GM21529 (cell line): Measurements from ENCODE around the gene TMEM170A.
"Not testable (repeated sequence)": the region's sequence is repeated elsewhere in the genome, so short reads cannot be mapped to it uniquely, and the experiment has no call there.

ENCODE experiments used
- ATAC-seq: cut with Tn5 transposase; IDR thresholded peaks from one replicate; pipeline ENCODE4 v1.9.1; 2021; ENCODE audit not compliant: unreplicated experiment

TMEM170A gene

DNA sequence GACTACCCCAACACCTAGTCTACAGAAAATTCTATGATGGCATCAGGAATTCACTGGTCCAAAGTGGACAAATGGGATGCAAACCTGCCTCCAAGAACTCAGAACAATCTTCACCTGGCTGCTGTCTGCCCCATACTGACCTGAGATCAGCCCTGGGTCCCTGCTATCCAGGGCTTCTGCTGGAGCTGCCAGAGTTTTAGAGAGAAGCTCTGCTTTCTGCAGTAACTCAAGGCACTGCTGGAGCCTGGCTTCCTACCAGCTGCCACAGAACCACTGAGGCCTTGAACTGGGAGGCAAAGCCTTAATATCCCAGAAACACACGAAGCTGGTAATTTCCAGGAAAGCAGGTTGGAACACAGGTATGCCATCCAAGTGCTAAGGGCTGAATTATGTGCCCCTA, 7.5 kb downstream of the TMEM170A start:
- ATAC-seq: no peak

- ATAC-seq: not testable (repeated sequence)
Observed at GRCh38 chr16:75456486-75456885, 8.0 kb downstream of the TMEM170A start.

DNA sequence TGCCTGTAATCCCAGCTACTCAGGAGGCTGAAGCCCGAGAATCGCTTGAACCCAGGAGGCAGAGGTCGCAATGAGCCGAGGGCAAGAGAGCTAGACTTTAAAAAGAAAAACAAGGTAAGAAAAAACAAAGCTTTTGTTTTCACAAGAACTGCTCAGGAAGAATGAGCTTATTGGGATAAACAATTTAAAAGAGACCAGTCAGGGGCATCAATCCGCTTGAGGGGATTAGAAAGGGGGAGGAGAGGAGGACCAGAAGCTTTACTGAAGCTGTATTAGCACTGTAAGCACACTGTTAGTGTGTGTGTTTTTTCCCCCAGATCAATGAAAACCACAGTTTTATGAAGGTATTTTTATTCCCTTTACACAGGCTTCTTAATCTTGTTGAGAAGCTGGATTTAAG, 8.8 kb downstream of the TMEM170A start:
- no peak for ATAC-seq

DNA sequence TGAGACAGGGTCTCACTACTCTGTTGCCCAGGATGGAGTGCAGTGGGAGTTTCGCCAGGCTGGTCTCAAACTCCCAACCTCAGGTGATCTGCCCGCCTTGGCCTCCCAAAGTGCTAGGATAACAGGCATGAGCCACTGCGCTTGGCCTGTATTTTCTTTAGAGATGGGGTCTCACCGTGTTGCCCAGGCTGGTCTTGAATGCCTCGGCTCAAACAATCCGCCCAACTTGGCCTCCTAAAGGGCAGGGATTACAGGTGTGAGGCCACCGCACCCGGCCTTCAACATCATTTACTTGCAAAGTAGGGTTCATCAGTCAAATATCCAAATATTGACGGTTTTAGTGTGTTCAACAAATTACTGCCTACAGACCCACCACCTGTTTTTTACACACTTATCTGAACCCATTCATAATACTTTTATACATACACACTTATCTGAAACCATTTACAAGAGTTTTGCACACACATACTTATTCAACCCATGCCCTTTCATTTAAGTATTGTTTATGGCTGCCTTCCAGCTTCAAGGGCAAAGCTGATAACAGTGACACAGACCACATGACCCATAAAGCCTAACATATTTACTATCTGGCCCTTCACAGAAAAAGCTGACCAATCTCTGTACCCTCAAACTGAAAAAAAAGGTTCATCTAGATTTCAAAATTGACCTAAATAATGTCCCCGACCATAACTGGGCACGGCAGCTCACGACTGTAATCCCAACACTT, 11.9 kb downstream of the TMEM170A start:
- ATAC-seq: no peak

GRCh38 chr16:75446416-75446815, 18.1 kb downstream of the TMEM170A start:
- no peak for ATAC-seq

DNA sequence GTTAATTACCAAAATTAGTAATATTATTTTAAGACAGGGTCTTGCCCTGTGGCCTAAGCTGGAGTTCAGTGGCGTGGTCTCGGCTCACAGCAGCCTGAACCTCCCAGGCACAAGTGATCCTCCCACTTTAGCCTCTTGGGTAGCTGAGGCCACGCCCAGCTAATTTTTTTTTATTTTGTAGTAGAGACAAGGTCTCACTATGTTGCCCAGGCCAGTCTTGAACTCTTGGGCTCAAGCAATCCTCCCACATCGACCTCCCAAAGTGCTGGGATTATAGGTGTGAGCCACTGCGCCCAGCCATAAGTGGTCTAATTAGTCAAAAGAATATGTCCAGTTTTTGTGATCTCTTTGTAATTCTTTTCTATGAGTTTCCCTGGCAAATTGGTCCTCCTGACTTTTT, 19.2 kb downstream of the TMEM170A start:
- no peak for ATAC-seq

DNA sequence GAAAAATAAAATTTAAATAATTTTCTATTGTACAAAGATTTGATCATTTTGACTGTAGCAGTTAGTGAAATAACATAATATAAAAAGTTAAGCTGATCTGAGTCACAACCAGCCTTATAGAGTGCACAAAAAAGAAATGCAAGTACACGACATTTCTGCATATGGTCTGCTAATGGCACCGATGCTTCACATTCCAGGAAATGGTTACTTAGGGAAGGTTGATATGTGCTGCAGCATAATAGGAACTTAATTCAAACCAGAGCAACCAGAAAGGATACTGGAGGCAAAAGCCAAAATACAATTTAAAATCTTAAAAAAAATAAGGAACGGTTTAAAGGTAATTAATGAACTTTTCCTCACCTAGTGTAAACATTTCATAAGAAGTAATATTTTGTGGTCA, 21.2 kb downstream of the TMEM170A start:
- ATAC-seq: no peak

DNA sequence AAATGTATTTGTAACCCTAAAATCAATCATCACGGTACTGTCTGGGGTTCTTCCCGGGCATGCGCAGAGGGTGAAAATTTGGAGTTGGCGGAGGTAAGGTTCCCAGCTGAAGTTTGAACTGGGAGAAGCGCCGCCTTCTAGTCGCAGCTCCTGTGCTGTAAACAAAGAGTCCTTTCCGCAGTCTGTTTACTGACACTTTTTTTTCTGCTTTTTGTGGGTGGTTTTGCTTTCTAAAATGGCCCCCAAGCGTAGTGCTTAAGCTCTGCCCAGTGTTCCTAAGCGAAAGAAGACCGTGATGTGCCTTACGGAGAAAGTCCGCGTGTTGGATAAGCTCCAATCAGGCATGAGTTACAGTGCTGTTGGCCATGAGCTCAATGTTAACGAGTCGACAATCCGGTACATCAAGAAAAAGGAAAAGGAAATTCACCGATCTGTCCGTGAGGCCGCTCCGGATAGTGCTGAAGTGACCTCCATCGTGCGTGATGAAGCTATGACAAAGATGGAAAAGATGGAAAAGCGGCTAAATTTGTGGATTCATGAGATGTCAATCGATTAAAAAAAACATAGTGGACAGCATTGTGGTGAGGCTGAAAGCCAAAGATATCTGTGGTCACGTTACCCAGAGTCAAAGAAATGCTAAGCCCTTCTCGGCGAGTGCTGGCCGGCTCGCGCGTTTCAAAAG, 30.6 kb downstream of the TMEM170A start:
- peak; percentile 66 for ATAC-seq

DNA sequence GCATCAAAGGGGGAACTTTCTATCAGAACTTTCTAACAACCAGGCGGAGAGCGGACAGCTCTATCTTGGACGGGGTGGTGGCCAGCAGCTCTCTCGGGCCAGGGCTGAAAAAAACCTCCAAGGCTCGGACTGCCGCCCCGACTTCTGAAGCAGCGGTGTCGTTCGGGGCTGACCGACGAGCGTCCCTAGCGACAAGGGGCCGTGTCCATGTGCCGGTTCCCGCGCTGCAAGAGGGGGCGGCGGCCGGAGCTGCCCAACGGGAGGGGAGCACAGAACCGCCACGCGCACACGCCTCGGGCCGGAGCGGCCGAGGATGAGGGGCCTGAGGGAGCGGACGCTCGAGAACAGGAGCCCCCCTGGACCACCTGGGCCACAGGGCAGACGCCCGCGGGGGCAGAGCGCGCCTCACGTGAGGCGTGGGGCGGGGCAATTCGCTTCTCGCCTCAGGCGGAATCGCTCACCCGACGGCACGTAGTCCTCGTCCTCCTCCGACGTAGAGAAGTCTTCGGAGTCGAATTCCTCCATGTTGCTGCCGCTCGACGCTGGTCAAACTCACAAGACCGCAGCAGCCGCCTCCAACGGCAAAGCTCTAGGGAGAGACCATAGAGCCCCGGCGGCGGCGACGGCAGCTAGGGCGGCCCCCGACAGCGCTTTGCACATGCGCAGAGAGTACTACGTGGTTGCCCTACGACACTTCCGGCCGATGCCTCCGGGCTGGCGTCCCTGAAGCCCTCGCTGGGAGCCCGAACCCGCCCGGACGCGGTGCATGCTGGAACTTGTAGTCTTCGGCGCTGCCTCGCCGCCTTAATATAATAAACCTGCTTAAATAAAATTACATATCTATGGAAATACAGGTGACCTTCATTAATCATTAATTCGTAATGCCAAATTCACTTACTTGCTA, 31.4 kb downstream of the TMEM170A start, which contains the start of gene CFDP1:
TSS of gene CFDP1 (minus strand) at position 676 of the 904 bp plus-strand sequence. CDS start at position 525, 151 bp downstream.
- ATAC-seq: peak; percentile 92

DNA sequence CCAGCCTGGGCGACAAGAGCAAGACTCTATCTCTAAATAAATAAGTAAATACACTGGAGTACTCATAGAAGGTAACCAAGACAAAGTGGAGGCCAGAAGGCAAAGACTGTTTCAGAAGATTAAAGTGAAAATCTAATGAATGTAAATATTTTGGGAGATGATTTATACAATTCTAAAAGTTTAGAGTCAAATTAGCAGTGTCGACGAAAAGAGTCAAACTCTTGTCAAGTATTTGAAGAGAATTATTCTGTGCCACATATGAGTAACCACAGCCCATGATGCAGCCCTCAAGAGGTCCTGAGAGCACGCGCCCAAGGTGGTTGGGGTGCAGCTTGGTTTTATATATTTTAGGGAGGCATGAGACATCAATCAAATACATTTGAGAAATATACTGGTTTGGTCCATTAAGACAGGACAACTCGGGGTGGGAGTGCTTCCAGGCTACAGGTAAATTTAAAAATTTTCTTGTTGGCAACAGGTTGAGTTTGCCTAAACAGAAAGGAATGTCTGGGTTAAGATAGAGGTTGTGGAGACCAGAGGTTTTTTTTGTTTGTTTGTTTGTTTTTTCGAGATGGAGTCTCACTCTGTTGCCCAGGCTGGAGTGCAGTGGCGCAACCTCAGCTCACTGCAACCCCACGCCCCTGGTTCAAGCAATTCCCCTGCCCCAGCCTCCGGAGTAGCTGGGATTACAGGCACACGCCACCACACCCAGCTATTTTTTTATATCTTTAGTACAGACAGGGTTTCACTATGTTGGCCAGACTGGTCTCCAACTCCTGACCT, 34.7 kb downstream of the TMEM170A start:
- no peak for ATAC-seq

GRCh38 chr16:75426524-75426923, 38.0 kb downstream of the TMEM170A start:
- not testable (repeated sequence) for ATAC-seq

GRCh38 chr16:75424105-75424762, 40.3 kb downstream of the TMEM170A start:
- not testable (repeated sequence) for ATAC-seq

GRCh38 chr16:75423723-75424104, 40.8 kb downstream of the TMEM170A start:
- ATAC-seq: no peak

GRCh38 chr16:75421820-75422126, 42.7 kb downstream of the TMEM170A start:
- no peak for ATAC-seq

DNA sequence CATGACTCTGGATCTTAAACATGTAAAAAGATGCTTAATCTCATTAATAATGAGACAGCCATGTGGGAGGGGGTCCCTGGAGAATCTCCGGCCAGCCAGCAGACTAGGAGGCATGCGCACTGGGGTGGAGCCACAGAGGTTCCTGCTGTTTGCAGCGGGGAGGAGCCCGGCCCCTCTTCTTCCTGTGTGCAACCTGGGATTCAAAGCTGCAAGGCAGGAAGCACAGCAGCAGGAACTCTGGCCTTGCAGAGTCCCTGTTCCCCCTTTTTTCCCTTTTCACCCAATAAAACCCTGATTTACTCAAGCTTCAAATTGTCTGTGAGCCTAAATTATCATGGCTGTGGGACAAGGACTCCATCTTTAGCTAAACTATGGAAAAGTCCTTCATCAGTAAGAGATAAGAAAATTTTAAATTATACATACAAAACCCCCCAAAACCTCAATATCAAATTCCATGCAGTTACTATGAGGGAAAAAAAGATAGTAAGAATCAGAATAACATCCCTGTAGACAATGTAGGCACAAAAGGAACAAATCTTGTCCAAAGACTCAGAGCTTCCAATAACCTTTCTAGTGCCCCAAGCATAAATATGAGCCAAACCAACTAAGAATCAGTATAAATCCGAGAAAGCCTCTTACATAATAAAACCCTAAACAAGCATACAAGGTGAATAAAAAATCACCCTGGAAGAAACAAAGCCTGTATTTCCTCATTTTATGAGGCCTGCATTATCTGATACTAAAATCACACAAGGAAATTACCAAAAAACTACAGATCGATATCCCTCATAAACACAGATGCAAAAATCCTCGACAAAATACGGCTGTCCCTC, 43.3 kb downstream of the TMEM170A start:
- ATAC-seq: peak; percentile 90

GRCh38 chr16:75416904-75417565, 47.5 kb downstream of the TMEM170A start:
- no peak for ATAC-seq

DNA sequence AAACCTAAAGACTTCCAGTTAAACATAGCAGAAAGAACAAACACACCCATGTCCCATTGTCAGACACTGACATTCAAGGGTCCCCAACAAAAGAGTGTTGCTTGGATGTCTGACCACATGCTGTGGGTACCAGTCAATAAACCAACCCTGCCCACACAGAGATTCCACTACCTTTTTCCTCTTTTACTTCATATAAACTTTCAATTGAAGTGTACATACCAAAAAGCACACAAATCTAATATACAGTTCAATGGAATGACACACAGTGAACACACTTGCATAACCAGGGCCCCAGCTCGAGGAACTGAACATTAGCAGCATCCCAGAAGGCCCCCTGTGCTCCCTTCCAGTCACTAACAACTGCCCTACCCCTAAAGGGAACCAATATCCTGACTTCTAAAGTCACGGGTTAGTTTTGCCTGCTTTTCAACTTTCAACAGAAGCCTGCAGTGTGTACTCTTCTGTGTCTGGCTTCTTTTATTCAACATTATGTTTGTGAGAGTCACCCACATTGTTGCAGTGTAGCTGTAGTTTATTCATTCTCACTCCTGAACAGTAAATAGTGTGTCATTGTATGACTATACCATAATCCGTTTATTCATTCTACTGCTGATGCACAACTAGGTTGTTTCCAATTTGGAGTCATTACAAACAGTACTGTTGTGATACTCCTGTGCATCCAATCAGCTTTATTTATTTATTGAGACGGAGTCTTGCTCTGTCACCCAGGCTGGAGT, 49.2 kb downstream of the TMEM170A start:
- no peak for ATAC-seq

- ATAC-seq: no peak
Observed at GRCh38 chr16:75413951-75414350, 50.5 kb downstream of the TMEM170A start.
